ENCODE data around the gene TLK1. TPM values are rescaled to one million over a fixed set of nuclear protein-coding genes. Genes with fewer than 3 reads are reported as not detected.

The TLK1 gene
- polyA plus RNA-seq, 1 experiment = 28.3 TPM

DNA sequence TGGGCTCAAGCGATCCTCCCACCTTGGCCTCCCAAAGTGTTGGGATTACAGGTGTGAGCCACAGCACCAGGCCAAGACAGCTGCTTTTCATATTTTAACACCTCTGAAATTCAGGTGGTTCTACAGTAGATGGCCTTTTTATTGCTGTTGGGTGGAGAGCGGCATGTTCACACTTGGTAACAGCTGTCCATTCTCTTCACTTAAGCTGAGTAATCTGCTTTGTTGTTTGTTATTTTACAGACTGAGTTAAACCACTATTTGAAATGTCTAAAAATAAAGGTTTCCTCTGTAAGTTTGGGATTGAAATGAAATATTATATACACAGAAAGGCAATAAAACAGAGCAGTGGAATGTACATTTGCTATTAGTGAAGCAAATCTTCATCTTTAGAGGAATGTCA is 44.9 kb upstream of the TLK1 start:
- Histone ChIP-seq H3K27me3 (ENCODE audit: control insufficient read depth, insufficient read depth, low read length) (no peaks in the 10 kb centered on the region), H3K27ac (ENCODE audit: low read depth, low read length) (no peak overlapping the region), H3K4me3 (ENCODE audit: low read depth, low read length) (no peak overlapping the region), H3K9me3 (ENCODE audit: control insufficient read depth, insufficient read depth, low read length) (no peaks in the 10 kb centered on the region)
- ChIA-PET CTCF (no interaction called here), POLR2A (interaction anchor here (0.6 to 0.7 kb wide), 2 partner anchors 68 to 161 kb away, joined by 3 to 4 read pairs; no protein-coding TSS in a partner anchor)
- TF ChIP-seq, protein P1, sequence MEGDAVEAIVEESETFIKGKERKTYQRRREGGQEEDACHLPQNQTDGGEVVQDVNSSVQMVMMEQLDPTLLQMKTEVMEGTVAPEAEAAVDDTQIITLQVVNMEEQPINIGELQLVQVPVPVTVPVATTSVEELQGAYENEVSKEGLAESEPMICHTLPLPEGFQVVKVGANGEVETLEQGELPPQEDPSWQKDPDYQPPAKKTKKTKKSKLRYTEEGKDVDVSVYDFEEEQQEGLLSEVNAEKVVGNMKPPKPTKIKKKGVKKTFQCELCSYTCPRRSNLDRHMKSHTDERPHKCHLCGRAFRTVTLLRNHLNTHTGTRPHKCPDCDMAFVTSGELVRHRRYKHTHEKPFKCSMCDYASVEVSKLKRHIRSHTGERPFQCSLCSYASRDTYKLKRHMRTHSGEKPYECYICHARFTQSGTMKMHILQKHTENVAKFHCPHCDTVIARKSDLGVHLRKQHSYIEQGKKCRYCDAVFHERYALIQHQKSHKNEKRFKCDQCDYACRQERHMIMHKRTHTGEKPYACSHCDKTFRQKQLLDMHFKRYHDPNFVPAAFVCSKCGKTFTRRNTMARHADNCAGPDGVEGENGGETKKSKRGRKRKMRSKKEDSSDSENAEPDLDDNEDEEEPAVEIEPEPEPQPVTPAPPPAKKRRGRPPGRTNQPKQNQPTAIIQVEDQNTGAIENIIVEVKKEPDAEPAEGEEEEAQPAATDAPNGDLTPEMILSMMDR (IDR thresholded peaks at IDR 0.05; ENCODE audit: low read depth, low read length) = no peak
- DNase-seq (ENCODE audit: low read depth, low spot score) = no peak

DNA sequence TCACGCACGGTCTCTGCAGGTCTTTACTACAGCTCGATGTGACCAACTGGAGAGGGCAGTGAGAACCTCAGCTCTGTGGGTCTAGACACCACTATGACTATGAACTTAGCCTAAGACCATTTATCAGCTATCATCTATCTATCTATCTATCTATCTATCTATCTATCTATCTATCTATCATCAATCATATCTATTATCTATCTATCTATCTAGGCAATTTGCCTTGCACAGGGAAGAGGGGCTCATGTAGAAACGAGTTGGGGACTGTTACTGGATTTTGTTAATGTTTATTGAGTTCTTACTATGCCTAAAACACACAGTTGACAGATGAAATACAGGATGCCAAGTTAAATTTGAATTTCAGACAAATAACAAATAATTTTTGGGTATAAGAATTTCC is 41.1 kb upstream of the TLK1 start:
- Histone ChIP-seq H3K27me3 (ENCODE audit: control insufficient read depth, insufficient read depth, low read length) (no peaks in the 10 kb centered on the region), H3K4me3 (ENCODE audit: low read depth, low read length) (no peak overlapping the region), H3K27ac (ENCODE audit: low read depth, low read length) (no peak overlapping the region), H3K9me3 (ENCODE audit: control insufficient read depth, insufficient read depth, low read length) (no peaks in the 10 kb centered on the region)
- TF ChIP-seq, protein P1 (IDR thresholded peaks at IDR 0.05; ENCODE audit: low read depth, low read length) = no peak
- POLR2A ChIA-PET = no interaction called here
- no peak for DNase-seq (ENCODE audit: low read depth, low spot score)
- CTCF ChIA-PET = interaction anchor here (1.2 kb wide), 1 partner anchor 229 kb away, joined by 3 read pairs; no protein-coding TSS in a partner anchor

DNA sequence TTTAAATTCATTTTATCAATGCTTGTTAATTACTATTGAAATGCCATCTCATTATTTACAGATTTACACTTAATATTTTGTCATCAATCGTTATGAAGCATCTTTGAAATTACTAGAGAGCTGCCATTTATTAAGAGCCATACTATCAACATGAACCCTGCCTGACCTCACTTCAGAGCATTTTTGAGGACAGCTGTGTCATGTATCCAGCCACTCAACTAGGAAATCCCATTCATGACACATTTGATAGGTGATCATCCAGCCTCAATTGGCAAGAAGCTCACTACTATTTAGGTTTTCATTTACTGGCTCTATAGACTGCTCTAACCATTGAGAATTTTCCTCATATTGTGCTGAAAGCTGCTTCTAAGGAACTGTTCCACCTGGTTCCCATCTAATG is 40.6 kb upstream of the TLK1 start:
- CTCF ChIA-PET = interaction anchor here (0.7 to 1.2 kb wide), 2 partner anchors 15 to 228 kb away, joined by 3 to 4 read pairs; no protein-coding TSS in a partner anchor
- TF ChIP-seq, protein P1 (IDR thresholded peaks at IDR 0.05; ENCODE audit: low read depth, low read length) = no peak
- POLR2A ChIA-PET = interaction anchor here (0.7 kb wide), 1 partner anchor 126 kb away, joined by 4 read pairs; no protein-coding TSS in a partner anchor

DNA sequence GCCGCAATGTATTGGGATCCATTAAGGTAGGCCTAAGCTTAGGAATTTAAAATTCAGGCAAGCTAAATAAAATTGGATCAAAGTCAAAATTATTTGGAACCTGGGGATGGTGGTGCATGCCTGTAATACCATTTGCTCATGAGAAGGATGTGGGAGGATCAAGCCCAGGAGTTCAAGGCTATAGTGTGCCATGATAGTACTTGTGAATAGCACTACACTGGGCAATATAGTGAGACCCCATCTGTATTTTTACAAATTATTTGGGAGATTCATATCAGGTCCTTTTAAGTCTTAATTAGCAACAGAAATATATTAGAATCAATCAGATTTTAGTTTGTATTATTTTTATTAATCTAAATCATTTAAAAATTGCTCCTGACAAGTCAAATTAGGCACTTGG is 39.8 kb upstream of the TLK1 start:
- TF ChIP-seq, protein P1 (IDR thresholded peaks at IDR 0.05; ENCODE audit: low read depth, low read length) = no peak
- Histone ChIP-seq H3K27ac (ENCODE audit: low read depth, low read length) (no peak overlapping the region), H3K4me3 (ENCODE audit: low read depth, low read length) (no peak overlapping the region), H3K9me3 (ENCODE audit: control insufficient read depth, insufficient read depth, low read length) (no peaks in the 10 kb centered on the region), H3K27me3 (ENCODE audit: control insufficient read depth, insufficient read depth, low read length) (no peaks in the 10 kb centered on the region)
- CTCF ChIA-PET = interaction anchor here (0.7 kb wide), 1 partner anchor 16 kb away, joined by 4 read pairs; no protein-coding TSS in a partner anchor
- no peak for DNase-seq (ENCODE audit: low read depth, low spot score)
- POLR2A ChIA-PET = interaction anchor here (0.7 kb wide), 1 partner anchor 127 kb away, joined by 4 read pairs; no protein-coding TSS in a partner anchor

More for the DNA sequence above, 40.6 kb upstream of the TLK1 start:
- Histone ChIP-seq H3K9me3 (ENCODE audit: control insufficient read depth, insufficient read depth, low read length) (no peaks in the 10 kb centered on the region), H3K27ac (ENCODE audit: low read depth, low read length) (no peak overlapping the region), H3K27me3 (ENCODE audit: control insufficient read depth, insufficient read depth, low read length) (no peaks in the 10 kb centered on the region), H3K4me3 (ENCODE audit: low read depth, low read length) (no peak overlapping the region)
- DNase-seq (ENCODE audit: low read depth, low spot score) = no peak

DNA sequence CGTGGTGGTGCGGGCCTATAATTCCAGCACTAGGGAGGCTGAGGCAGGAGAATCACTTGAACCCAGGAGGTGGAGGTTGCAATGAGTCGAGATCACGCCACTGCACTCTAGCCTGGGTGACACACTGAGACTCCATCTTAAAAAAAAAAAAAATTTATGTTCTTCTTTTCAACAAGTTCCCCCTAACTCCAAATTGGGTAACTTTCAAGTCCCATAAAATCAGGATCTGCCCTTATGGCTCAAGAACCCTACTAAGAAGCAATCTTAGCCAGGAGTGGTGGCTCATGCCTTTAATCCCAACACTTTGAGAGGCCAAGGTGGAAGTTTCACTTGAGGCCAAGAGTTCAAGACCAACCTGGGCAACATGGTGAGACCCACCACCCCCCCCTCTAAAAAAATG is 30.3 kb upstream of the TLK1 start:
- CTCF ChIA-PET = no interaction called here
- DNase-seq (ENCODE audit: low read depth, low spot score) = no peak

More for the DNA sequence above, 30.3 kb upstream of the TLK1 start:
- Histone ChIP-seq H3K27me3 (ENCODE audit: control insufficient read depth, insufficient read depth, low read length) (no peaks in the 10 kb centered on the region), H3K9me3 (ENCODE audit: control insufficient read depth, insufficient read depth, low read length) (no peaks in the 10 kb centered on the region), H3K4me3 (ENCODE audit: low read depth, low read length) (no peak overlapping the region), H3K27ac (ENCODE audit: low read depth, low read length) (no peak overlapping the region)
- POLR2A ChIA-PET = no interaction called here
- TF ChIP-seq, protein P1 (IDR thresholded peaks at IDR 0.05; ENCODE audit: low read depth, low read length) = no peak

Measured in AG04450 (cell line).